Measurements from ENCODE around the gene ZNF281. TPM values are rescaled to one million over a fixed set of nuclear protein-coding genes. Genes with fewer than 3 reads are reported as not detected.

Gene ZNF281
- polyA plus RNA-seq, 1 donor (not counting 4 experiments of a cell fraction or from before 2014, with no cell fraction given): 14.7 TPM

GRCh38 chr1:200379432-200379757 lies 30.4 kb downstream of the ZNF281 start:
- H3K4me1 ChIP-seq (ENCODE audit: control insufficient read depth, extremely low read depth, insufficient read depth, low read length): peaks cover 63% of the 10 kb centered on the region

GRCh38 chr1:200378096-200378495 lies 31.7 kb downstream of the ZNF281 start:
- H2AFZ ChIP-seq (ENCODE audit: control insufficient read depth, low read length): no peak overlapping the region
- H3K27me3 ChIP-seq (ENCODE audit: control insufficient read depth, extremely low read depth, insufficient read depth, low read length): no peaks in the 10 kb centered on the region
- H3K4me3 ChIP-seq (ENCODE audit: control insufficient read depth in 2 of 3, extremely low read depth in 1 of 3, insufficient read depth in 2 of 3, low read depth in 1 of 3, low read length in 3 of 3): no peak overlapping the region
- dilution Hi-C loops (cut with MboI; ENCODE audit: extremely low pct_ligation_motif_present, low sequenced_read_pairs): no loop called here
- H3K36me3 ChIP-seq (ENCODE audit: control insufficient read depth in 2 of 2, extremely low read depth in 1 of 2, insufficient read depth in 2 of 2, low read length in 2 of 2): no peaks in the 10 kb centered on the region
- H3K4me1 ChIP-seq (ENCODE audit: control insufficient read depth, extremely low read depth, insufficient read depth, low read length): peaks cover 60% of the 10 kb centered on the region
- no peak overlapping the region for H3K4me2 ChIP-seq (ENCODE audit: control insufficient read depth, extremely low read depth, insufficient read depth, low read depth, low read length)
- no peaks in the 10 kb centered on the region for H4K20me1 ChIP-seq (ENCODE audit: control insufficient read depth, extremely low read depth, insufficient read depth, low read length)
- no peaks in the 10 kb centered on the region for H3K79me2 ChIP-seq (ENCODE audit: control insufficient read depth, insufficient read depth, low read length)
- no peak for FAIRE-seq
- H3K9me3 ChIP-seq (ENCODE audit: control insufficient read depth, low read depth, low read length): no peaks in the 10 kb centered on the region
- TF ChIP-seq EZH2 (IDR thresholded peaks at IDR 0.05; ENCODE audit: low read length) (no peak), CTCF (optimal IDR thresholded peaks at IDR 0.05 in 1 of 3, IDR thresholded peaks at IDR 0.05 in 1 of 3, conservative IDR thresholded peaks at IDR 0.05 in 1 of 3; ENCODE audit: extremely low read depth in 1 of 3, insufficient read depth in 2 of 3, low read length in 3 of 3) (no peak)
- no peak for DNase-seq (ENCODE audit: low read depth, low spot score)
- no peak overlapping the region for H3K27ac ChIP-seq (ENCODE audit: control insufficient read depth, insufficient read depth, low read length)
- H3K9me1 ChIP-seq (ENCODE audit: control insufficient read depth, extremely low read depth, insufficient read depth, low read length): no peaks in the 10 kb centered on the region
- no peak overlapping the region for H3K9ac ChIP-seq (ENCODE audit: control insufficient read depth, extremely low read depth, insufficient read depth, low read length)

More at GRCh38 chr1:200379432-200379757, 30.4 kb downstream of the ZNF281 start:
- no peak for TF ChIP-seq EZH2 (IDR thresholded peaks at IDR 0.05; ENCODE audit: low read length)
- no peak for TF ChIP-seq CTCF (optimal IDR thresholded peaks at IDR 0.05 in 1 of 3, IDR thresholded peaks at IDR 0.05 in 1 of 3, conservative IDR thresholded peaks at IDR 0.05 in 1 of 3; ENCODE audit: extremely low read depth in 1 of 3, insufficient read depth in 2 of 3, low read length in 3 of 3)
- H3K9me1 ChIP-seq (ENCODE audit: control insufficient read depth, extremely low read depth, insufficient read depth, low read length): no peaks in the 10 kb centered on the region
- peak overlapping the region; percentile 46 for H3K9ac ChIP-seq (ENCODE audit: control insufficient read depth, extremely low read depth, insufficient read depth, low read length)
- no peak overlapping the region for H3K4me3 ChIP-seq (ENCODE audit: control insufficient read depth in 2 of 3, extremely low read depth in 1 of 3, insufficient read depth in 2 of 3, low read depth in 1 of 3, low read length in 3 of 3)
- no peaks in the 10 kb centered on the region for H3K36me3 ChIP-seq (ENCODE audit: control insufficient read depth in 2 of 2, extremely low read depth in 1 of 2, insufficient read depth in 2 of 2, low read length in 2 of 2)
- dilution Hi-C loops (cut with MboI; ENCODE audit: extremely low pct_ligation_motif_present, low sequenced_read_pairs): no loop called here
- DNase-seq (ENCODE audit: low read depth, low spot score) (peak; percentile 50), FAIRE-seq (peak; percentile 81)
- peak overlapping the region; percentile 74 for H3K4me2 ChIP-seq (ENCODE audit: control insufficient read depth, extremely low read depth, insufficient read depth, low read depth, low read length)
- no peaks in the 10 kb centered on the region for H3K79me2 ChIP-seq (ENCODE audit: control insufficient read depth, insufficient read depth, low read length)
- H3K9me3 ChIP-seq (ENCODE audit: control insufficient read depth, low read depth, low read length): no peaks in the 10 kb centered on the region
- peak overlapping the region; percentile 70 for H3K27ac ChIP-seq (ENCODE audit: control insufficient read depth, insufficient read depth, low read length)
- H3K27me3 ChIP-seq (ENCODE audit: control insufficient read depth, extremely low read depth, insufficient read depth, low read length): no peaks in the 10 kb centered on the region
- H4K20me1 ChIP-seq (ENCODE audit: control insufficient read depth, extremely low read depth, insufficient read depth, low read length): no peaks in the 10 kb centered on the region
- H2AFZ ChIP-seq (ENCODE audit: control insufficient read depth, low read length): no peak overlapping the region
